ENCODE results near the gene AKAP10. TPM values are rescaled to one million over a fixed set of nuclear protein-coding genes. Genes with fewer than 3 reads are reported as not detected.
A peak's percentile ranks its signal among the peaks of the same experiment; 100 is the strongest.

The AKAP10 gene
- total and polyA plus RNA-seq, 10 of the 15 experiments (the other 5 are each of a cell fraction or from before 2014, with no cell fraction given) = 4.3 to 23.7 (median 14.7) TPM

- no peak for TF ChIP-seq MYC (IDR thresholded peaks at IDR 0.05; ENCODE audit: insufficient read depth, insufficient read length, insufficient replicate concordance, low read length, severe bottlenecking)
- TF ChIP-seq PAX5 (IDR thresholded peaks at IDR 0.05; ENCODE audit: borderline replicate concordance, low read depth, low read length) = no peak
- 0 out of 2 replicates have a peak, but pooled peaks have one; percentile 29 for TF ChIP-seq NFIC (IDR thresholded peaks at IDR 0.05; ENCODE audit: low read depth, low read length)
- no peak for TF ChIP-seq ZNF207 (IDR thresholded peaks at IDR 0.05; ENCODE audit: borderline replicate concordance)
- TF ChIP-seq, protein P1, sequence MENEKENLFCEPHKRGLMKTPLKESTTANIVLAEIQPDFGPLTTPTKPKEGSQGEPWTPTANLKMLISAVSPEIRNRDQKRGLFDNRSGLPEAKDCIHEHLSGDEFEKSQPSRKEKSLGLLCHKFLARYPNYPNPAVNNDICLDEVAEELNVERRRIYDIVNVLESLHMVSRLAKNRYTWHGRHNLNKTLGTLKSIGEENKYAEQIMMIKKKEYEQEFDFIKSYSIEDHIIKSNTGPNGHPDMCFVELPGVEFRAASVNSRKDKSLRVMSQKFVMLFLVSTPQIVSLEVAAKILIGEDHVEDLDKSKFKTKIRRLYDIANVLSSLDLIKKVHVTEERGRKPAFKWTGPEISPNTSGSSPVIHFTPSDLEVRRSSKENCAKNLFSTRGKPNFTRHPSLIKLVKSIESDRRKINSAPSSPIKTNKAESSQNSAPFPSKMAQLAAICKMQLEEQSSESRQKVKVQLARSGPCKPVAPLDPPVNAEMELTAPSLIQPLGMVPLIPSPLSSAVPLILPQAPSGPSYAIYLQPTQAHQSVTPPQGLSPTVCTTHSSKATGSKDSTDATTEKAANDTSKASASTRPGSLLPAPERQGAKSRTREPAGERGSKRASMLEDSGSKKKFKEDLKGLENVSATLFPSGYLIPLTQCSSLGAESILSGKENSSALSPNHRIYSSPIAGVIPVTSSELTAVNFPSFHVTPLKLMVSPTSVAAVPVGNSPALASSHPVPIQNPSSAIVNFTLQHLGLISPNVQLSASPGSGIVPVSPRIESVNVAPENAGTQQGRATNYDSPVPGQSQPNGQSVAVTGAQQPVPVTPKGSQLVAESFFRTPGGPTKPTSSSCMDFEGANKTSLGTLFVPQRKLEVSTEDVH (IDR thresholded peaks at IDR 0.05; ENCODE audit: low read depth, partially characterized antibody) = no peak
- TF ChIP-seq ZBTB11 (CRISPR knock-in tag; IDR thresholded peaks at IDR 0.05) = no peak
- TF ChIP-seq HDAC6 (IDR thresholded peaks at IDR 0.05; ENCODE audit: unreplicated experiment) = no peak
- TF ChIP-seq DPF2 (IDR thresholded peaks at IDR 0.05) = no peak
- TF ChIP-seq, protein P2, sequence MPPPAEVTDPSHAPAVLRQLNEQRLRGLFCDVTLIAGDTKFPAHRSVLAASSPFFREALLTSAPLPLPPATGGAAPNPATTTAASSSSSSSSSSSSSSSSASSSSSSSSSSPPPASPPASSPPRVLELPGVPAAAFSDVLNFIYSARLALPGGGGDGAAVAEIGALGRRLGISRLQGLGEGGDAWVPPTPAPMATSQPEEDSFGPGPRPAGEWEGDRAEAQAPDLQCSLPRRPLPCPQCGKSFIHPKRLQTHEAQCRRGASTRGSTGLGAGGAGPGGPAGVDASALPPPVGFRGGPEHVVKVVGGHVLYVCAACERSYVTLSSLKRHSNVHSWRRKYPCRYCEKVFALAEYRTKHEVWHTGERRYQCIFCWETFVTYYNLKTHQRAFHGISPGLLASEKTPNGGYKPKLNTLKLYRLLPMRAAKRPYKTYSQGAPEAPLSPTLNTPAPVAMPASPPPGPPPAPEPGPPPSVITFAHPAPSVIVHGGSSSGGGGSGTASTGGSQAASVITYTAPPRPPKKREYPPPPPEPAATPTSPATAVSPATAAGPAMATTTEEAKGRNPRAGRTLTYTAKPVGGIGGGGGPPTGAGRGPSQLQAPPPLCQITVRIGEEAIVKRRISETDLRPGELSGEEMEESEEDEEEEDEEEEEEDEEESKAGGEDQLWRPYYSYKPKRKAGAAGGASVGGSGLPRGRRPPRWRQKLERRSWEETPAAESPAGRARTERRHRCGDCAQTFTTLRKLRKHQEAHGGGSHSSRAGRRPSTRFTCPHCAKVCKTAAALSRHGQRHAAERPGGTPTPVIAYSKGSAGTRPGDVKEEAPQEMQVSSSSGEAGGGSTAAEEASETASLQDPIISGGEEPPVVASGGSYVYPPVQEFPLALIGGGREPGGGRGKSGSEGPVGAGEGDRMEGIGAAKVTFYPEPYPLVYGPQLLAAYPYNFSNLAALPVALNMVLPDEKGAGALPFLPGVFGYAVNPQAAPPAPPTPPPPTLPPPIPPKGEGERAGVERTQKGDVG (CRISPR knock-in tag; IDR thresholded peaks at IDR 0.05) = 0 out of 2 replicates have a peak, but pooled peaks have one; percentile 1
- TF ChIP-seq ZNF384 (IDR thresholded peaks at IDR 0.05; ENCODE audit: borderline replicate concordance, low read depth, low read length) = no peak
- TF ChIP-seq EZH2 (IDR thresholded peaks at IDR 0.05; ENCODE audit: borderline replicate concordance, control insufficient read depth, low read depth, low read length) = no peak
- TF ChIP-seq BMI1 (IDR thresholded peaks at IDR 0.05; ENCODE audit: borderline replicate concordance) = no peak
- TF ChIP-seq, protein P3, sequence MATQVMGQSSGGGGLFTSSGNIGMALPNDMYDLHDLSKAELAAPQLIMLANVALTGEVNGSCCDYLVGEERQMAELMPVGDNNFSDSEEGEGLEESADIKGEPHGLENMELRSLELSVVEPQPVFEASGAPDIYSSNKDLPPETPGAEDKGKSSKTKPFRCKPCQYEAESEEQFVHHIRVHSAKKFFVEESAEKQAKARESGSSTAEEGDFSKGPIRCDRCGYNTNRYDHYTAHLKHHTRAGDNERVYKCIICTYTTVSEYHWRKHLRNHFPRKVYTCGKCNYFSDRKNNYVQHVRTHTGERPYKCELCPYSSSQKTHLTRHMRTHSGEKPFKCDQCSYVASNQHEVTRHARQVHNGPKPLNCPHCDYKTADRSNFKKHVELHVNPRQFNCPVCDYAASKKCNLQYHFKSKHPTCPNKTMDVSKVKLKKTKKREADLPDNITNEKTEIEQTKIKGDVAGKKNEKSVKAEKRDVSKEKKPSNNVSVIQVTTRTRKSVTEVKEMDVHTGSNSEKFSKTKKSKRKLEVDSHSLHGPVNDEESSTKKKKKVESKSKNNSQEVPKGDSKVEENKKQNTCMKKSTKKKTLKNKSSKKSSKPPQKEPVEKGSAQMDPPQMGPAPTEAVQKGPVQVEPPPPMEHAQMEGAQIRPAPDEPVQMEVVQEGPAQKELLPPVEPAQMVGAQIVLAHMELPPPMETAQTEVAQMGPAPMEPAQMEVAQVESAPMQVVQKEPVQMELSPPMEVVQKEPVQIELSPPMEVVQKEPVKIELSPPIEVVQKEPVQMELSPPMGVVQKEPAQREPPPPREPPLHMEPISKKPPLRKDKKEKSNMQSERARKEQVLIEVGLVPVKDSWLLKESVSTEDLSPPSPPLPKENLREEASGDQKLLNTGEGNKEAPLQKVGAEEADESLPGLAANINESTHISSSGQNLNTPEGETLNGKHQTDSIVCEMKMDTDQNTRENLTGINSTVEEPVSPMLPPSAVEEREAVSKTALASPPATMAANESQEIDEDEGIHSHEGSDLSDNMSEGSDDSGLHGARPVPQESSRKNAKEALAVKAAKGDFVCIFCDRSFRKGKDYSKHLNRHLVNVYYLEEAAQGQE (IDR thresholded peaks at IDR 0.05; ENCODE audit: low read depth, low read length) = no peak
- TF ChIP-seq ZNF24 (IDR thresholded peaks at IDR 0.05) = no peak
Observed at GRCh38 chr17:19978209-19978802, 678 bp upstream of the AKAP10 start (continued).
